NCI-H146 treated with DMSO at 0.1 percent for 48 hours (cell line): ENCODE data around the gene HLA-DMB.
"Not testable (repeated sequence)": the region's sequence is repeated elsewhere in the genome, so short reads cannot be mapped to it uniquely, and the experiment has no call there.

Experiments
- DNase-seq: peaks from one replicate; lab custom pipeline; 2025; ENCODE audit not compliant: unreplicated experiment; lab: John Stamatoyannopoulos, UW

The HLA-DMB gene

GRCh38 chr6:32952817-32953739 is 12.2 kb upstream of the HLA-DMB start, which contains the start of gene HLA-DMA:
TSS of gene HLA-DMA (minus strand) at chr6:32953097. CDS start at chr6:32953036, 61 bp downstream.
- peak; percentile 30 for DNase-seq

GRCh38 chr6:32950449-32950848 is 9.6 kb upstream of the HLA-DMB start:
- DNase-seq, result no peak

- no peak for DNase-seq
These were observed 9.2 kb upstream of the HLA-DMB start for GRCh38 chr6:32950010-32950409.

GRCh38 chr6:32949113-32949512 is 8.3 kb upstream of the HLA-DMB start:
- no peak for DNase-seq

- peak; percentile 6 for DNase-seq
These were observed 7.0 kb upstream of the HLA-DMB start for GRCh38 chr6:32947552-32948465.

GRCh38 chr6:32946893-32947292 is 6.1 kb upstream of the HLA-DMB start:
- DNase-seq, result no peak

GRCh38 chr6:32945953-32946352 is 5.1 kb upstream of the HLA-DMB start:
- DNase-seq, result no peak

- DNase-seq, result no peak
These were observed 4.4 kb upstream of the HLA-DMB start for GRCh38 chr6:32945108-32945760.

- DNase-seq, result no peak
These were observed 3.2 kb upstream of the HLA-DMB start for GRCh38 chr6:32943864-32944649.

GRCh38 chr6:32942555-32943123 is 1.8 kb upstream of the HLA-DMB start:
- not testable (repeated sequence) for DNase-seq

GRCh38 chr6:32941214-32941768 is 463 bp upstream of the HLA-DMB start:
- no peak for DNase-seq

GRCh38 chr6:32938494-32938893 is 2.3 kb downstream of the HLA-DMB start:
- no peak for DNase-seq

- DNase-seq, result no peak
These were observed 3.6 kb downstream of the HLA-DMB start for GRCh38 chr6:32937230-32937633.

GRCh38 chr6:32936239-32937152 is 4.3 kb downstream of the HLA-DMB start:
- DNase-seq, result no peak

- no peak for DNase-seq
These were observed 5.1 kb downstream of the HLA-DMB start for GRCh38 chr6:32935551-32936238.

- peak; percentile 24 for DNase-seq
These were observed 7.2 kb downstream of the HLA-DMB start for GRCh38 chr6:32933661-32934085.

GRCh38 chr6:32932132-32932868 is 8.5 kb downstream of the HLA-DMB start:
- DNase-seq, result no peak
